ENCODE data around the gene ZNF326. TPM values are rescaled to one million over a fixed set of nuclear protein-coding genes. Genes with fewer than 3 reads are reported as not detected.

ZNF326 gene
- total and polyA plus RNA-seq, 2 of the 8 experiments (the other 6 are each of a cell fraction or from before 2014, with no cell fraction given), result 12.2 to 30.6 TPM

DNA sequence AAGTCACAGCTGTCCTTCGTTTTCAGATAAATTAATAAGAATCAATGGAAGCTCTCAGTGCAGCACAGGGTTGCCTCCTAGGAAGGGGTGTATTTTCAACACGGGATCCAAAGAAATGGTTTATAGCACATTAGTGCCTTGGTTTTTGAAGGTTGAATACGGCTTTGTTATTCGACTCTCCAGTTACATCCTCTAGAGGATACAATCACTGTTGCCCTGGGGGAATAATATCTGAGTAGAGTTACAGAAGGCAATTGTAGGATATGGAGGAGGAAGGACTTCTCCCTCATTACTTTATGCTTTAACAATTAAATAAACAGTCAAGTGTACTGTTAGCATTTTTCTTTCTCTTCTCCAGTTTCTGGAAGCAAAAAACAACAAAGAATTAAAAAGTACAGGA is 14.3 kb upstream of the ZNF326 start:
- no peak overlapping the region for H4K5ac ChIP-seq (ENCODE audit: insufficient read length, low read depth, low read length)
- no peak overlapping the region for H3K4me3 ChIP-seq (ENCODE audit: extremely low read depth in 1 of 4, insufficient read depth in 2 of 4, low read depth in 3 of 4, low read length in 4 of 4)
- no peaks in the 10 kb centered on the region for H3K27me3 ChIP-seq (replicated peaks in 1 of 4; ENCODE audit: control insufficient read depth in 3 of 4, extremely low read depth in 1 of 4, insufficient read depth in 3 of 4, low read length in 3 of 4)
- H2BK120ac ChIP-seq (replicated peaks; ENCODE audit: low read depth, low read length), result no peak overlapping the region
- H4K20me1 ChIP-seq (replicated peaks in 1 of 2; ENCODE audit: control insufficient read depth in 1 of 2, insufficient read depth in 2 of 2, low read length in 2 of 2), result no peaks in the 10 kb centered on the region
- H3K4me2 ChIP-seq (ENCODE audit: insufficient read depth in 1 of 2, low read depth in 2 of 2, low read length in 2 of 2), result no peak overlapping the region
- no peak for FAIRE-seq
- H3K27ac ChIP-seq (ENCODE audit: low read depth, low read length), result no peak overlapping the region
- no peak overlapping the region for H3K18ac ChIP-seq (ENCODE audit: extremely low read depth, low read length)
- no peak overlapping the region for H2BK20ac ChIP-seq (ENCODE audit: low read length)
- no peak overlapping the region for H3K4ac ChIP-seq (replicated peaks; ENCODE audit: insufficient read length, low read depth, low read length)
- POLR2A ChIA-PET (ENCODE audit: partially characterized antibody), result interaction anchor here (0.9 to 1.1 kb wide), 2 partner anchors 23 to 51 kb away, joined by 3 to 4 read pairs; no protein-coding TSS in a partner anchor
- no peaks in the 10 kb centered on the region for H3K36me3 ChIP-seq (ENCODE audit: control insufficient read depth in 2 of 4, insufficient read depth in 4 of 4, low read length in 3 of 4)
- H4K8ac ChIP-seq (ENCODE audit: extremely low read depth, insufficient read depth, low read length), result no peak overlapping the region
- H3K23ac ChIP-seq (ENCODE audit: insufficient read length), result no peak overlapping the region
- H2AK5ac ChIP-seq (ENCODE audit: low read depth, low read length), result no peak overlapping the region
- H3K79me2 ChIP-seq (ENCODE audit: control insufficient read depth in 1 of 2, insufficient read depth in 2 of 2, low read length in 2 of 2), result no peaks in the 10 kb centered on the region
- 67% methylated on average over 4 of the region's 4 CpGs; no CpG with 5 or more reads in 1 of the 2 experiments for WGBS, 2 experiments (ENCODE audit: extremely low coverage in 1 of 2, insufficient coverage in 1 of 2, insufficient read length in 1 of 2, insufficient replicate concordance in 2 of 2, low coverage in 1 of 2, low lambda C conversion rate in 2 of 2, missing lambda C conversion rate in 1 of 2)
- H3K4me1 ChIP-seq (replicated peaks in 1 of 4; ENCODE audit: control insufficient read depth in 3 of 4, insufficient read depth in 4 of 4, low read length in 3 of 4), result peaks cover 0 to 3% (median 0%) of the 10 kb centered on the region in 4 experiments; a peak in 1 of 7 replicates
- no peak overlapping the region for H3K14ac ChIP-seq (ENCODE audit: insufficient read length)
- H3K23me2 ChIP-seq (ENCODE audit: low read depth, low read length), result no peaks in the 10 kb centered on the region
- no peak overlapping the region for H2BK15ac ChIP-seq (ENCODE audit: low read length)
- H2BK12ac ChIP-seq (ENCODE audit: low read depth, low read length), result no peak overlapping the region
- no peaks in the 10 kb centered on the region for H3K79me1 ChIP-seq (ENCODE audit: low read depth, low read length)
- no peak overlapping the region for H2BK5ac ChIP-seq (ENCODE audit: low read depth, low read length)
- H4K91ac ChIP-seq (replicated peaks; ENCODE audit: insufficient read length, low read length), result no peak overlapping the region
- H3K56ac ChIP-seq (replicated peaks; ENCODE audit: insufficient read length, low read depth, low read length), result no peak overlapping the region
- CTCF ChIA-PET (ENCODE audit: partially characterized antibody), result interaction anchor here (0.9 to 1.4 kb wide), 2 partner anchors 80 to 176 kb away, joined by 3 read pairs; no protein-coding TSS in a partner anchor
- H3K9me3 ChIP-seq (ENCODE audit: insufficient read depth in 2 of 2, low read depth in 1 of 2, low read length in 1 of 2), result peaks cover 0 to 7% of the 10 kb centered on the region in 2 experiments; a peak in 1 of 4 replicates
- DNase-seq (ENCODE audit: low read depth in 1 of 2, low spot score in 2 of 2), result no peak
- H3K9ac ChIP-seq (replicated peaks in 1 of 4; ENCODE audit: extremely low read depth in 1 of 4, low read depth in 3 of 4, low read length in 3 of 4), result no peak overlapping the region
- H2AFZ ChIP-seq (ENCODE audit: low read length), result 0 out of 2 replicates have a peak overlapping the region, but pooled peaks have one; percentile 17
- TF ChIP-seq SAP30 (IDR thresholded peaks at IDR 0.05; ENCODE audit: insufficient read depth, insufficient replicate concordance, low read length) (no peak), CBX8 (IDR thresholded peaks at IDR 0.05; ENCODE audit: borderline replicate concordance, low read depth, low read length) (no peak), TCF12 (IDR thresholded peaks at IDR 0.05; ENCODE audit: low read depth, low read length) (no peak), EGR1 (IDR thresholded peaks at IDR 0.05; ENCODE audit: borderline replicate concordance, low read depth, low read length) (no peak), POLR2AphosphoS5 (IDR thresholded peaks at IDR 0.05; ENCODE audit: low read depth, low read length) (no peak), PHF8 (conservative IDR thresholded peaks at IDR 0.05; ENCODE audit: low read depth, low read length) (no peak), KDM4A (IDR thresholded peaks at IDR 0.05; ENCODE audit: low read depth, low read length, severe bottlenecking) (no peak), SIX5 (IDR thresholded peaks at IDR 0.05; ENCODE audit: low read depth, low read length) (no peak), POU5F1 (IDR thresholded peaks at IDR 0.05; ENCODE audit: low read depth, low read length) (no peak), TBP (IDR thresholded peaks at IDR 0.05; ENCODE audit: low read depth, low read length) (no peak), ASH2L (IDR thresholded peaks at IDR 0.05; ENCODE audit: low read length) (no peak), RBBP5 (IDR thresholded peaks at IDR 0.05; ENCODE audit: borderline replicate concordance, low read depth, low read length) (no peak)
- TF ChIP-seq, protein P1, sequence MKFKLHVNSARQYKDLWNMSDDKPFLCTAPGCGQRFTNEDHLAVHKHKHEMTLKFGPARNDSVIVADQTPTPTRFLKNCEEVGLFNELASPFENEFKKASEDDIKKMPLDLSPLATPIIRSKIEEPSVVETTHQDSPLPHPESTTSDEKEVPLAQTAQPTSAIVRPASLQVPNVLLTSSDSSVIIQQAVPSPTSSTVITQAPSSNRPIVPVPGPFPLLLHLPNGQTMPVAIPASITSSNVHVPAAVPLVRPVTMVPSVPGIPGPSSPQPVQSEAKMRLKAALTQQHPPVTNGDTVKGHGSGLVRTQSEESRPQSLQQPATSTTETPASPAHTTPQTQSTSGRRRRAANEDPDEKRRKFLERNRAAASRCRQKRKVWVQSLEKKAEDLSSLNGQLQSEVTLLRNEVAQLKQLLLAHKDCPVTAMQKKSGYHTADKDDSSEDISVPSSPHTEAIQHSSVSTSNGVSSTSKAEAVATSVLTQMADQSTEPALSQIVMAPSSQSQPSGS (IDR thresholded peaks at IDR 0.05; ENCODE audit: low read length), result no peak

Data from H1 (cell line).